Adrenal gland (tissue), 12 donors: ENCODE measurements around the gene SCGB2B2. TPM values are rescaled to one million over a fixed set of nuclear protein-coding genes. Genes with fewer than 3 reads are reported as not detected.
A peak's percentile ranks its signal among the peaks of the same experiment; 100 is the strongest.

ENCODE experiments used
- DNase-seq, 7 donors: peaks; one replicate each; pipeline ENCODE4 v3.0.0-alpha.2; 2019 to 2020
- H3K27ac ChIP-seq, 5 donors: fragments of 200-600 bp; sonication (generic) in 4 of 5; 1 replicate in 3 of 5; 2 replicates in 2 of 5; pipeline versions ENCODE4 v1.5.1 to v1.8.0; 2016 to 2020; ENCODE audit warnings: mild to moderate bottlenecking in 1 of 5
- H3K27me3 ChIP-seq: fragments of 200-600 bp; 2 replicates; pipeline ENCODE4 v1.8.0; 2021
- H3K36me3 ChIP-seq, 2 donors: fragments of 200-600 bp; replicated peaks in 1 of 2; 1 replicate in 1 of 2; 2 replicates in 1 of 2; pipeline versions ENCODE4 v1.5.1 to v1.8.0; 2018 to 2022
- H3K4me1 ChIP-seq, 2 donors: fragments of 200-600 bp; replicated peaks in 1 of 2; 1 replicate in 1 of 2; 2 replicates in 1 of 2; pipeline versions ENCODE4 v1.5.1 to v1.8.0; 2018 to 2021
- H3K4me3 ChIP-seq, 4 donors: fragments of 200-600 bp; sonication (generic) in 3 of 4; one replicate each; pipeline ENCODE4 v1.5.1; 2016 to 2018
- H3K9me3 ChIP-seq, 3 donors: fragments of 200-600 bp; sonication (generic) in 1 of 3; replicated peaks in 1 of 3; 1 replicate in 2 of 3; 2 replicates in 1 of 3; pipeline versions ENCODE4 v1.5.1 to v1.8.0; 2016 to 2021
- POLR2A ChIP-seq, 2 donors: fragments of 450-650 bp; IDR thresholded peaks; one replicate each; pipeline ENCODE4 v1.6.1; 2017; ENCODE audit warnings: antibody characterized with exemption in 2 of 2, mild to moderate bottlenecking in 2 of 2, moderate library complexity in 1 of 2
- WGBS, 4 donors: extraction: QIAGEN DNeasy Blood & Tissue Kit in 2 of 4; methylation state at CpG; one replicate each; pipeline versions ENCODE4 v1.1.5 to v1.1.7; 2013 to 2017; 5-methylcytosine and 5-hydroxymethylcytosine counted together
- intact Hi-C, 2 donors: fragments of 100-400 bp; cut with DNase I; formaldehyde crosslinking; loops; one replicate each; pipeline versions ENCODE4 v1.14.1 to v1.15.0; 2022 to 2023
- polyA plus RNA-seq, 3 donors: library from polyadenylated mRNA; stranded (reverse); fragments of 200-250 nt in 2 of 3; fragments of 350-450 nt in 1 of 3; fragmentation: Illumina TruSeq in 1 of 3; extraction: RNeasy Lipid Tissue Mini Kit (QIAGEN cat#74804) in 1 of 3; gene quantifications; one replicate each; pipeline ENCODE4 v1.2.3, GENCODE V29; 2013 to 2014
- total RNA-seq, 9 donors: library from RNA; depleted of rRNA in 4 of 9; stranded (reverse); fragments of >200 nt in 4 of 9; fragments of 120-200 nt in 1 of 9; fragmentation: NEBNext Ultra II Directional in 1 of 9; extraction: Animal tissue kit (Norgen Biotek cat#: 25700) in 1 of 9; gene quantifications; one replicate each; pipeline versions ENCODE4 v1.1.0 to v1.2.4, GENCODE V29; 2013 to 2023
- TF ChIP-seq, protein P1 (sequence below), 6 experiments: fragments of 450-650 bp in 4 of 6; fragments of 200-600 bp in 2 of 6; sonication (generic) in 1 of 6; IDR thresholded peaks; 1 replicate in 5 of 6; 2 replicates in 1 of 6; pipeline versions ENCODE4 v1.5.1 to v1.8.0; 2016 to 2021; ENCODE audit warnings: antibody characterized with exemption in 6 of 6, mild to moderate bottlenecking in 2 of 6, moderate library complexity in 1 of 6
- donor health status: healthy with polysubstance abuse.
- donor health status: Bipolar disorder and iron deficiency.
- donor health status: DM: yes; HTN: yes; CAD: no.
- donor health status: DM: no; HTN: no; CAD: no.
- donor health status: DM: no; HTN: no; CAD: no.
- donor health status: DM: yes; HTN: yes; CAD: no.

The SCGB2B2 gene
- total and polyA plus RNA-seq, 12 donors = 0.27 to 2.3 (median 0.83) TPM; not detected in 1

DNA sequence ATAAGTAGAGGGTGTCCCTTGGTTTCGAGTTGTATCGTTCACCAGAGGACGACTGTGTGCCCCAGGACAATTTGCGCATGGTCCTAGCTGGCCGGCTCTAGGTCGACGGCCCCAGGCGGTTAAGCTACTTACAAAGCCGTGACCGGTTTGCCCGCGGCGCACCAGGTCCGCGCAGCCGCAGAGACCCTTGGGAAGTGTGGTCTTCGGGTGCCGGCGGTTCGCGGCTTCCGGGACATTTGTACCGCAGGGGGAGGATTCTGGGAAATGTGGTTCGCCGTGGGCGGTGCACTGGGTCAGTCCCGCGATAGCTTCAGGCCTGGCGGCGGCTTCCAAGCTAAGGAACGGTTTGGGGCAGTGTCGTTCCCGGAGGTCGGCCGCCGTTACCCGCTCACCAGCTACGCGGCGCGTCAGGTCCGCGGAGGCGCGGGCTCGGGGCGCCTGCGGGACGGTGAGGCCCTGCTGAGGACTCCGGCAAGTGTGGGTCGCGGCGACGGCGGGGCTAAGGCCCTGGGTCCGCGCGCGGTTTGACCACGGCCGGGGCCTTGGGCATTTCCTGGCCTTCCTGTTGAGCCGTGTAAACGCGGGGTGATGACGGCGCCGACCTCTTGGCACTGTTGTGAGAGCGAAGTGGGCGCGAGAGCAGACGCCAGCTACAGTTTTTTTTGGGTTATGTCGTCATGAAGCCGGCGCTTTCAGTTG is 576 bp upstream of the SCGB2B2 start, which contains the start of gene ZNF302:
Gene ZNF302, plus strand, starts transcription at position 293 of the 699 bp plus-strand sequence. CDS start 1,127 bp downstream, outside the sequence.
- H3K27me3 ChIP-seq = no peaks in the 10 kb centered on the region
- H3K4me3 ChIP-seq = peak within 1 kb of the TSS in 3 of 4 donors; percentile 19 to 98 (median 82)
- peaks cover 0 to 16% (median 0%) of the 10 kb centered on the region in 3 donors for H3K9me3 ChIP-seq
- WGBS, 4 donors = 0 to 1% (median 0%) methylated on average over 28 to 74 of the region's 74 CpGs
- peaks cover 0 to 21% of the 10 kb centered on the region in 2 donors for H3K36me3 ChIP-seq
- peak within 1 kb of the TSS; percentile 88 to 100 (median 98) for H3K27ac ChIP-seq
- peak; percentile 95 to 98 (median 98) for DNase-seq
- H3K4me1 ChIP-seq = peaks cover 4 to 30% of the 10 kb centered on the region in 2 donors
- intact Hi-C loops = no loop called here
- TF ChIP-seq, protein P1, sequence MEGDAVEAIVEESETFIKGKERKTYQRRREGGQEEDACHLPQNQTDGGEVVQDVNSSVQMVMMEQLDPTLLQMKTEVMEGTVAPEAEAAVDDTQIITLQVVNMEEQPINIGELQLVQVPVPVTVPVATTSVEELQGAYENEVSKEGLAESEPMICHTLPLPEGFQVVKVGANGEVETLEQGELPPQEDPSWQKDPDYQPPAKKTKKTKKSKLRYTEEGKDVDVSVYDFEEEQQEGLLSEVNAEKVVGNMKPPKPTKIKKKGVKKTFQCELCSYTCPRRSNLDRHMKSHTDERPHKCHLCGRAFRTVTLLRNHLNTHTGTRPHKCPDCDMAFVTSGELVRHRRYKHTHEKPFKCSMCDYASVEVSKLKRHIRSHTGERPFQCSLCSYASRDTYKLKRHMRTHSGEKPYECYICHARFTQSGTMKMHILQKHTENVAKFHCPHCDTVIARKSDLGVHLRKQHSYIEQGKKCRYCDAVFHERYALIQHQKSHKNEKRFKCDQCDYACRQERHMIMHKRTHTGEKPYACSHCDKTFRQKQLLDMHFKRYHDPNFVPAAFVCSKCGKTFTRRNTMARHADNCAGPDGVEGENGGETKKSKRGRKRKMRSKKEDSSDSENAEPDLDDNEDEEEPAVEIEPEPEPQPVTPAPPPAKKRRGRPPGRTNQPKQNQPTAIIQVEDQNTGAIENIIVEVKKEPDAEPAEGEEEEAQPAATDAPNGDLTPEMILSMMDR (IDR thresholded peaks at IDR 0.05) = no peak
- TF ChIP-seq POLR2A (IDR thresholded peaks at IDR 0.05) = peak; percentile 81 to 89

- H3K36me3 ChIP-seq = peaks cover 0 to 11% of the 10 kb centered on the region in 2 donors
- TF ChIP-seq, protein P1 (IDR thresholded peaks at IDR 0.05) = no peak
- TF ChIP-seq POLR2A (IDR thresholded peaks at IDR 0.05) = no peak
- no peak for DNase-seq
- H3K4me1 ChIP-seq = peaks cover 4 to 30% of the 10 kb centered on the region in 2 donors
- intact Hi-C loops = no loop called here
- H3K9me3 ChIP-seq = peaks cover 0 to 7% (median 0%) of the 10 kb centered on the region in 3 donors
- H3K4me3 ChIP-seq = peak overlapping the region in 1 of 4 donors; percentile 82
- no peaks in the 10 kb centered on the region for H3K27me3 ChIP-seq
- no peak overlapping the region for H3K27ac ChIP-seq
- 93 to 97% (median 96%) methylated on average over 9 of the region's 9 CpGs for WGBS, 4 donors
These were observed 1.0 kb downstream of the SCGB2B2 start for GRCh38 chr19:34675919-34676318.

GRCh38 chr19:34675250-34675649 is 1.7 kb downstream of the SCGB2B2 start:
- H3K36me3 ChIP-seq = peaks cover 0 to 11% of the 10 kb centered on the region in 2 donors
- DNase-seq = no peak
- H3K9me3 ChIP-seq = peaks cover 0 to under 1% (median 0%) of the 10 kb centered on the region in 3 donors
- 93 to 99% (median 96%) methylated on average over 3 of the region's 3 CpGs for WGBS, 4 donors
- no peak overlapping the region for H3K27ac ChIP-seq
- TF ChIP-seq, protein P1 (IDR thresholded peaks at IDR 0.05) = no peak
- TF ChIP-seq POLR2A (IDR thresholded peaks at IDR 0.05) = no peak
- no peak overlapping the region for H3K4me3 ChIP-seq
- no peaks in the 10 kb centered on the region for H3K27me3 ChIP-seq
- intact Hi-C loops = no loop called here
- H3K4me1 ChIP-seq = peaks cover 4 to 30% of the 10 kb centered on the region in 2 donors

- WGBS, 4 donors = 80 to 94% (median 88%) methylated on average over 3 of the region's 3 CpGs
- no peak for TF ChIP-seq POLR2A (IDR thresholded peaks at IDR 0.05)
- TF ChIP-seq, protein P1 (IDR thresholded peaks at IDR 0.05) = no peak
- Histone ChIP-seq H3K36me3 (no peaks in the 10 kb centered on the region), H3K4me3 (no peak overlapping the region), H3K27me3 (no peaks in the 10 kb centered on the region), H3K9me3 (no peaks in the 10 kb centered on the region), H3K4me1 (peaks cover 4 to 20% of the 10 kb centered on the region in 2 donors), H3K27ac (no peak overlapping the region)
- no peak for DNase-seq
- intact Hi-C loops = no loop called here
These were observed 3.4 kb downstream of the SCGB2B2 start for GRCh38 chr19:34673590-34673989.
